ENCODE data around the gene ING4.

Gene ING4

DNA sequence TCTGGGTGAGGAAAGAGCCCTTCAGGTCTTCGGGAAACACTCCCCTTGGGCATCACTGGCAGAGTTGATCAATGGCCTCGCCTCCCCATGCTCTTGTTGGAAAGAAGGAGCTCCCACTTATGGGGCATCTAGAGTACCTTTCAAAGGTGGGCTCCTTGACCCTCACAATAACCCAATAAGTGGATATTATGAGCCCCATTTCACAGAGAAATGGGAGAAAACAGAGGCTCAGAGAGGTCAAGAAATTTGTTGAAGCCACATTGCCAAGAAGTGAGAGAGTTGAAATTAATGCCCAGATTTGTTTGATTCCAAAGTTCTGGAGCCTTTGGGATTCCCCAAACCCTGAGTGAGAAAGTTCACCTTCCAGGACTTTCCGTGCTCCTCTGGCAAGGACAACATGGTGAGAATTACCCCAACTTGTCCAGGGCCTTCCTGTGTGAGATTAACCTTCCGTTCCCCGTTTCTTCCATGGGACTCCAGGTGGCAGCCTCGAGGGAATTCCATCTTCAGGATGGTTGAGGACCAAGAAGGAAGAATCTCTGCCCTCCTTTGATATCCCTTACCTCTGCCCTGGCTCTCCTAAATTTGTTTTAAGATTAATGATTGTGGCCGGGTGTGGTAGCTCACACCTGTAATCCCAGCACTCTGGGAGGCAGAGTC is 48.3 kb downstream of the ING4 start:
- no peaks in the 10 kb centered on the region for H3K79me1 ChIP-seq (replicated peaks; ENCODE audit: low read length, poor library complexity, severe bottlenecking)
- DNase-seq = peak; percentile 41
- no peaks in the 10 kb centered on the region for H3K9me3 ChIP-seq (ENCODE audit: control insufficient read depth, low read length)
- no peak overlapping the region for H3K4me2 ChIP-seq (ENCODE audit: low read length, poor library complexity, severe bottlenecking)
- H4K91ac ChIP-seq (ENCODE audit: low read length) = peak overlapping the region; percentile 99
- no peaks in the 10 kb centered on the region for H3K36me3 ChIP-seq (ENCODE audit: control insufficient read depth in 1 of 2, insufficient read depth in 2 of 2, low read depth in 1 of 2, low read length in 2 of 2)
- peak overlapping the region; percentile 89 for H2AFZ ChIP-seq (ENCODE audit: low read depth, low read length)
- peak overlapping the region; percentile 77 for H3K9ac ChIP-seq (ENCODE audit: low read length)
- H3K27me3 ChIP-seq (ENCODE audit: control insufficient read depth in 1 of 2, insufficient read depth in 1 of 2, low read length in 2 of 2) = peaks cover 0 to 3% of the 10 kb centered on the region in 2 experiments
- peaks cover 22% of the 10 kb centered on the region for H3K4me1 ChIP-seq (ENCODE audit: control insufficient read depth, insufficient read depth, low read depth, low read length)
- H2BK15ac ChIP-seq (ENCODE audit: low read depth, poor library complexity, severe bottlenecking) = peak overlapping the region; percentile 99
- peak overlapping the region in 1 of 2 experiments; percentile 98 for H3K14ac ChIP-seq (ENCODE audit: low read length in 2 of 2)
- peak overlapping the region; percentile 98 to 99 for H3K4ac ChIP-seq (ENCODE audit: low read depth in 1 of 2, low read length in 2 of 2)
- H2BK5ac ChIP-seq (ENCODE audit: low read depth, low read length, poor library complexity, severe bottlenecking) = peak overlapping the region; percentile 48
- H3K4me3 ChIP-seq (ENCODE audit: insufficient read depth in 1 of 2, low read depth in 1 of 2, low read length in 2 of 2) = no peak overlapping the region
- H3K23ac ChIP-seq (ENCODE audit: low read length in 2 of 2) = peak overlapping the region in 1 of 2 experiments; percentile 97
- H2BK120ac ChIP-seq (ENCODE audit: low read depth, low read length) = peak overlapping the region; percentile 96
- peak overlapping the region; percentile 100 for H4K8ac ChIP-seq (ENCODE audit: low read length)
- peak overlapping the region; percentile 97 for H2AK5ac ChIP-seq (ENCODE audit: low read length, severe bottlenecking)
- peak overlapping the region; percentile 95 for H3K27ac ChIP-seq (ENCODE audit: low read length, poor library complexity, severe bottlenecking)
- H2BK12ac ChIP-seq (ENCODE audit: low read length in 2 of 2) = peak overlapping the region; percentile 94 to 99
- WGBS = 87% methylated on average over 6 of the region's 7 CpGs
- H3K18ac ChIP-seq (ENCODE audit: low read depth in 1 of 2, low read length in 2 of 2) = peak overlapping the region; percentile 99 to 100

DNA sequence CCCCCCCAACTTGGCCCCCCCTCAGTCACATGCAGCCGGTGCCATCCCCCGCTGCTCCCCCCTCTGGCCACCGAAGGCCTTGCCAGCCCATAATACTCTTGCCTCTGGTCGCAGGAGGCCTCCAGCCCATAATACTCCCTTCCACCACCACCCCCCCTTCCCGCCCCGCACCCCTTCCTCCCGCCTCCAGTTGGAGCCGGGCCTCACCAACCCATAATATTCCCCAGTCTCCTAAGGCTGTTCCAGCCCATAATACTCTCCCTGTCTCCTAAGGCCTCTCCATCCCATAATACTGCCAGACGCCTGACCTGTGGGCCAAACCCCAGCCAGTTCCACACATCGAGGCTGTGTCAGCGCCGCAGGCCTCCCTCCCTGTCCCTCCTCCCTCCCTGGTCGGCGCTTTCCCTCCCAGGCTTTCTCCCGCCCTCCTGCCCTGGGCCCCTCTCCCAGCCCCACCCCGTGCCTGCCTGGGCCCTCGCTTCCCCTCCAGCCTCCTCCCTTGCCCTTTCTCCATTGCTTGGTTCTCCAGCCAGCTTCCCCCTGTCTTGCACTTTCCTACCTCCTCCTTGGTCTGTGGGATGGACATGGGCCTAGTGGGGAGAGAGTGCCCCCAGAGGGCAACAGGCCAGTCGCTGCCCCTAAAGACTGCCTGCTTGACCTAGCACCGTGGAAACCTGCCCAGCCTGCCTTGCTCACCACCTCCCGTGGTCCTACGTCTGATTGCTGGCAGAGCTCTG is 49.0 kb downstream of the ING4 start:
- H3K18ac ChIP-seq (ENCODE audit: low read depth in 1 of 2, low read length in 2 of 2) = peak overlapping the region; percentile 99 to 100
- H2BK12ac ChIP-seq (ENCODE audit: low read length in 2 of 2) = peak overlapping the region; percentile 94 to 99
- peak overlapping the region; percentile 99 for H4K91ac ChIP-seq (ENCODE audit: low read length)
- no peaks in the 10 kb centered on the region for H3K9me3 ChIP-seq (ENCODE audit: control insufficient read depth, low read length)
- no peaks in the 10 kb centered on the region for H3K79me1 ChIP-seq (replicated peaks; ENCODE audit: low read length, poor library complexity, severe bottlenecking)
- peak overlapping the region in 1 of 2 experiments; percentile 98 for H3K14ac ChIP-seq (ENCODE audit: low read length in 2 of 2)
- peak overlapping the region; percentile 48 for H2BK5ac ChIP-seq (ENCODE audit: low read depth, low read length, poor library complexity, severe bottlenecking)
- peak overlapping the region; percentile 96 for H2BK120ac ChIP-seq (ENCODE audit: low read depth, low read length)
- peak overlapping the region; percentile 89 for H2AFZ ChIP-seq (ENCODE audit: low read depth, low read length)
- peak overlapping the region; percentile 77 for H3K9ac ChIP-seq (ENCODE audit: low read length)
- H3K4me2 ChIP-seq (ENCODE audit: low read length, poor library complexity, severe bottlenecking) = peak overlapping the region; percentile 3
- no peaks in the 10 kb centered on the region for H3K36me3 ChIP-seq (ENCODE audit: control insufficient read depth in 1 of 2, insufficient read depth in 2 of 2, low read depth in 1 of 2, low read length in 2 of 2)
- H3K27ac ChIP-seq (ENCODE audit: low read length, poor library complexity, severe bottlenecking) = peak overlapping the region; percentile 95
- peak overlapping the region; percentile 100 for H4K8ac ChIP-seq (ENCODE audit: low read length)
- H3K23ac ChIP-seq (ENCODE audit: low read length in 2 of 2) = peak overlapping the region in 1 of 2 experiments; percentile 97
- peak overlapping the region; percentile 98 to 99 for H3K4ac ChIP-seq (ENCODE audit: low read depth in 1 of 2, low read length in 2 of 2)
- peaks cover 22% of the 10 kb centered on the region for H3K4me1 ChIP-seq (ENCODE audit: control insufficient read depth, insufficient read depth, low read depth, low read length)
- H3K4me3 ChIP-seq (ENCODE audit: insufficient read depth in 1 of 2, low read depth in 1 of 2, low read length in 2 of 2) = no peak overlapping the region
- DNase-seq = peak; percentile 99
- H2BK15ac ChIP-seq (ENCODE audit: low read depth, poor library complexity, severe bottlenecking) = peak overlapping the region; percentile 99
- 8% methylated on average over 17 of the region's 21 CpGs for WGBS
- peak overlapping the region; percentile 97 for H2AK5ac ChIP-seq (ENCODE audit: low read length, severe bottlenecking)
- H3K27me3 ChIP-seq (ENCODE audit: control insufficient read depth in 1 of 2, insufficient read depth in 1 of 2, low read length in 2 of 2) = no peaks in the 10 kb centered on the region

DNA sequence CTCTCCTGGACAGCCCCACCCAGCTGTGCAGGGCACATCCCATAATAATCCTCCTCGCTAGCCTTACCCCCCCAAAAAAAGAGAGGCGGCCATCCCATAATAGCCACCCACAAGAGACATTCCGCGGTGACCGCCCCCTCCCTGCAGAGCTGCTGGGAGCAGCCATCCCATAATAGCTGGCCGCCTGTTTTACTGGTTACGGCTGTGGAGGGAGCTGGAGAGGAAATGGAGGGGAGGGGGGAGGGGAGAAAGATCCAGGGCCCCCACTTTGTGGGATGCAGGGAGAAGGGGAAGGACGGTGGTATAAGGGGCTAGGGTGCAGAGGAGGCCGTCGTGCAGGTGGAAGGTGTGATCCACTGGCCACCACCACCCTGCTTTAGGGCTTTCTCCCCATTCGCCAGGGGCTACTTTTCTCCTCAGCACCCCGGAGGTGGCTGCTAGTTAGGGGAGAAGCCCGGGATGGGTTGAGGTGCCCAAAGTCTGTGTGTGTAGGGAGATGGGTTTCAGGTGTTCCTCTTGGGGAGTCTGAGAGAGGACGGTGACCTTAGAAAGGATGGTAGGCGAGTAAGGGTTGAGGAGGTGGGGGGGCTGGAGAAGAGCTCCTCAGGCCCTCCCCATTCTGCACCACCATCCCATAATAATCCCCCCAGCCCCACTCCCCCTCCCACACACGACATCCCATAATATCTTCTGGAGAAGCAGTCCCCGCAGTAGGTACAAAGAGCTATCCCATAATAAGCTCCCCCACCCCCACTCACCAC is 49.7 kb downstream of the ING4 start:
- peak overlapping the region; percentile 99 for H2BK12ac ChIP-seq (ENCODE audit: low read length in 2 of 2)
- H3K4me2 ChIP-seq (ENCODE audit: low read length, poor library complexity, severe bottlenecking) = peak overlapping the region; percentile 54
- H3K27ac ChIP-seq (ENCODE audit: low read length, poor library complexity, severe bottlenecking) = peak overlapping the region; percentile 99
- H3K27me3 ChIP-seq (ENCODE audit: control insufficient read depth in 1 of 2, insufficient read depth in 1 of 2, low read length in 2 of 2) = no peaks in the 10 kb centered on the region
- H3K23ac ChIP-seq (ENCODE audit: low read length in 2 of 2) = peak overlapping the region in 1 of 2 experiments; percentile 14
- H2BK5ac ChIP-seq (ENCODE audit: low read depth, low read length, poor library complexity, severe bottlenecking) = peak overlapping the region; percentile 98
- H2AFZ ChIP-seq (ENCODE audit: low read depth, low read length) = peak overlapping the region; percentile 75
- H3K18ac ChIP-seq (ENCODE audit: low read depth in 1 of 2, low read length in 2 of 2) = peak overlapping the region; percentile 97 to 100
- H3K9ac ChIP-seq (ENCODE audit: low read length) = peak overlapping the region; percentile 87
- peak overlapping the region; percentile 45 to 94 for H3K14ac ChIP-seq (ENCODE audit: low read length in 2 of 2)
- peak overlapping the region in 1 of 2 experiments; percentile 70 for H3K4me3 ChIP-seq (ENCODE audit: insufficient read depth in 1 of 2, low read depth in 1 of 2, low read length in 2 of 2)
- 5% methylated on average over 10 of the region's 17 CpGs for WGBS
- H3K4me1 ChIP-seq (ENCODE audit: control insufficient read depth, insufficient read depth, low read depth, low read length) = peaks cover 22% of the 10 kb centered on the region
- no peaks in the 10 kb centered on the region for H3K36me3 ChIP-seq (ENCODE audit: control insufficient read depth in 1 of 2, insufficient read depth in 2 of 2, low read depth in 1 of 2, low read length in 2 of 2)
- H3K79me1 ChIP-seq (replicated peaks; ENCODE audit: low read length, poor library complexity, severe bottlenecking) = no peaks in the 10 kb centered on the region
- H2AK5ac ChIP-seq (ENCODE audit: low read length, severe bottlenecking) = peak overlapping the region; percentile 99
- H4K8ac ChIP-seq (ENCODE audit: low read length) = peak overlapping the region; percentile 100
- no peaks in the 10 kb centered on the region for H3K9me3 ChIP-seq (ENCODE audit: control insufficient read depth, low read length)
- peak overlapping the region; percentile 99 for H2BK15ac ChIP-seq (ENCODE audit: low read depth, poor library complexity, severe bottlenecking)
- peak overlapping the region; percentile 94 to 99 for H3K4ac ChIP-seq (ENCODE audit: low read depth in 1 of 2, low read length in 2 of 2)
- DNase-seq = peak; percentile 72
- H4K91ac ChIP-seq (ENCODE audit: low read length) = peak overlapping the region; percentile 100
- peak overlapping the region; percentile 100 for H2BK120ac ChIP-seq (ENCODE audit: low read depth, low read length)

Measured in mesenchymal stem cell (in vitro differentiated cells and primary cell).